Neuronal stem cell (in vitro differentiated cells): ENCODE data around the gene PLBD1. TPM values are rescaled to one million over a fixed set of nuclear protein-coding genes. Genes with fewer than 3 reads are reported as not detected.
A peak's percentile ranks its signal among the peaks of the same experiment; 100 is the strongest.

Experiments
- DNase-seq: peaks from one replicate; pipeline ENCODE4 v3.0.0-alpha.2; 2013; ENCODE audit warnings: low spot score
- H2AFZ ChIP-seq: one replicate; pipeline ENCODE4 v1.6.1; 2013; ENCODE audit warnings: mild to moderate bottlenecking, low read length, inconsistent platforms
- H2AK5ac ChIP-seq: 2 replicates; pipeline ENCODE4 v1.6.1; 2013; ENCODE audit warnings: low read depth, mild to moderate bottlenecking, inconsistent platforms, low read length, moderate library complexity, mixed read lengths
- H2BK120ac ChIP-seq: 2 replicates; pipeline ENCODE4 v1.6.1; 2013; ENCODE audit warnings: low read depth, mild to moderate bottlenecking, inconsistent platforms, low read length, moderate library complexity, mixed read lengths
- H2BK12ac ChIP-seq: one replicate; pipeline ENCODE4 v1.6.1; 2013; ENCODE audit warnings: low read length, inconsistent platforms
- H2BK15ac ChIP-seq: 2 replicates; pipeline ENCODE4 v1.6.1; 2013; ENCODE audit warnings: mild to moderate bottlenecking, low read length, inconsistent platforms, mixed read lengths
- H2BK5ac ChIP-seq: one replicate; pipeline ENCODE4 v1.6.1; 2013; ENCODE audit warnings: inconsistent platforms, mild to moderate bottlenecking, low read length, moderate library complexity
- H3K14ac ChIP-seq: one replicate; pipeline ENCODE4 v1.6.1; 2013; ENCODE audit warnings: low read length, inconsistent platforms
- H3K18ac ChIP-seq: 2 replicates; pipeline ENCODE4 v1.6.1; 2013; ENCODE audit warnings: low read length, inconsistent platforms
- H3K23ac ChIP-seq: 2 replicates; pipeline ENCODE4 v1.6.1; 2013; ENCODE audit warnings: low read depth, mild to moderate bottlenecking, mixed read lengths, low read length, inconsistent platforms; ENCODE audit not compliant: poor library complexity
- H3K27ac ChIP-seq: replicated peaks from 3 replicates; pipeline ENCODE4 v1.5.1; 2013; ENCODE audit warnings: low read length, inconsistent platforms
- H3K27me3 ChIP-seq, 3 experiments: 2 replicates each; pipeline ENCODE4 v1.6.1; 2013; ENCODE audit warnings: low read length in 3 of 3, mild to moderate bottlenecking in 2 of 3, inconsistent platforms in 1 of 3, low read depth in 1 of 3, mixed read lengths in 1 of 3, moderate library complexity in 1 of 3; ENCODE audit not compliant: control insufficient read depth in 3 of 3, insufficient read depth in 3 of 3
- H3K36me3 ChIP-seq, 2 donors: replicated peaks in 1 of 2; 2 replicates each; pipeline ENCODE4 v1.6.1; 2013; ENCODE audit warnings: low read length in 2 of 2; ENCODE audit not compliant: control insufficient read depth in 2 of 2, insufficient read depth in 2 of 2
- H3K4ac ChIP-seq: 2 replicates; pipeline ENCODE4 v1.6.1; 2013; ENCODE audit warnings: inconsistent platforms, mild to moderate bottlenecking, low read length, moderate library complexity
- H3K4me1 ChIP-seq, 2 donors: 1 replicate in 1 of 2; 2 replicates in 1 of 2; pipeline ENCODE4 v1.6.1; 2013; ENCODE audit warnings: low read length in 2 of 2, low read depth in 1 of 2; ENCODE audit not compliant: control insufficient read depth in 2 of 2, insufficient read depth in 1 of 2
- H3K4me2 ChIP-seq: one replicate; pipeline ENCODE4 v1.6.1; 2013; ENCODE audit warnings: mild to moderate bottlenecking, low read length, inconsistent platforms; ENCODE audit not compliant: insufficient read depth, poor library complexity, severe bottlenecking
- H3K4me3 ChIP-seq, 2 donors: 2 replicates each; pipeline ENCODE4 v1.5.1; 2013; ENCODE audit warnings: low read length in 2 of 2, mild to moderate bottlenecking in 2 of 2, inconsistent platforms in 1 of 2, moderate library complexity in 1 of 2
- H3K79me1 ChIP-seq: one replicate; pipeline ENCODE4 v1.6.1; 2013; ENCODE audit warnings: low read depth, mild to moderate bottlenecking, inconsistent platforms, low read length, moderate library complexity
- H3K9ac ChIP-seq: one replicate; pipeline ENCODE4 v1.6.1; 2013; ENCODE audit warnings: mild to moderate bottlenecking, low read depth, low read length, inconsistent platforms; ENCODE audit not compliant: poor library complexity
- H3K9me3 ChIP-seq, 2 donors: replicated peaks in 1 of 2; 2 replicates each; pipeline versions ENCODE3 to v1.6.1; 2013; ENCODE audit warnings: low read length in 2 of 2, mild to moderate bottlenecking in 2 of 2, inconsistent platforms in 1 of 2, low read depth in 1 of 2, mixed read lengths in 1 of 2, moderate library complexity in 1 of 2; ENCODE audit not compliant: control insufficient read depth in 2 of 2, insufficient read depth in 1 of 2
- H4K8ac ChIP-seq: one replicate; pipeline ENCODE4 v1.6.1; 2013; ENCODE audit warnings: low read depth, mild to moderate bottlenecking, inconsistent platforms, low read length, moderate library complexity
- H4K91ac ChIP-seq: one replicate; pipeline ENCODE4 v1.6.1; 2013; ENCODE audit warnings: low read length, low read depth, mild to moderate bottlenecking, inconsistent platforms; ENCODE audit not compliant: poor library complexity
- WGBS, 2 donors: extraction: QIAGEN DNeasy Blood & Tissue Kit; methylation state at CpG; one replicate each; pipeline ENCODE4 v1.1.7; 2013; ENCODE audit warnings: missing lambda C conversion rate in 2 of 2, mixed read lengths in 1 of 2; ENCODE audit not compliant: insufficient read length in 2 of 2, insufficient replicate concordance in 1 of 2; ENCODE audit errors: extremely low coverage in 2 of 2; 5-methylcytosine and 5-hydroxymethylcytosine counted together
- polyA plus RNA-seq, 2 experiments: library from polyadenylated mRNA; stranded (reverse); fragments of 200-250 nt; gene quantifications; one replicate each; pipeline ENCODE4 v1.2.3, GENCODE V29; 2013

The PLBD1 gene, protein sequence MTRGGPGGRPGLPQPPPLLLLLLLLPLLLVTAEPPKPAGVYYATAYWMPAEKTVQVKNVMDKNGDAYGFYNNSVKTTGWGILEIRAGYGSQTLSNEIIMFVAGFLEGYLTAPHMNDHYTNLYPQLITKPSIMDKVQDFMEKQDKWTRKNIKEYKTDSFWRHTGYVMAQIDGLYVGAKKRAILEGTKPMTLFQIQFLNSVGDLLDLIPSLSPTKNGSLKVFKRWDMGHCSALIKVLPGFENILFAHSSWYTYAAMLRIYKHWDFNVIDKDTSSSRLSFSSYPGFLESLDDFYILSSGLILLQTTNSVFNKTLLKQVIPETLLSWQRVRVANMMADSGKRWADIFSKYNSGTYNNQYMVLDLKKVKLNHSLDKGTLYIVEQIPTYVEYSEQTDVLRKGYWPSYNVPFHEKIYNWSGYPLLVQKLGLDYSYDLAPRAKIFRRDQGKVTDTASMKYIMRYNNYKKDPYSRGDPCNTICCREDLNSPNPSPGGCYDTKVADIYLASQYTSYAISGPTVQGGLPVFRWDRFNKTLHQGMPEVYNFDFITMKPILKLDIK
- polyA plus RNA-seq (2013, experiment 1 of 2) = 3.9 TPM
- 3.9 TPM for polyA plus RNA-seq (2013, experiment 2 of 2)

- WGBS, 2 donors = no CpG with 5 or more reads among the region's 76 CpGs
- H2BK120ac ChIP-seq = no peak within 1 kb of the TSS
- peak within 1 kb of the TSS; percentile 67 for H3K4me2 ChIP-seq
- H3K4me3 ChIP-seq = peak within 1 kb of the TSS; percentile 29 to 69
- peak within 1 kb of the TSS; percentile 88 for H3K18ac ChIP-seq
- H2BK12ac ChIP-seq = no peak within 1 kb of the TSS
- H2AFZ ChIP-seq = peak within 1 kb of the TSS; percentile 94
- peaks cover 0 to 4% of the 10 kb centered on the region in 2 donors for H3K9me3 ChIP-seq
- peak within 1 kb of the TSS; percentile 65 for H3K14ac ChIP-seq
- H4K8ac ChIP-seq = no peak within 1 kb of the TSS
- peaks cover 0 to 23% (median 6%) of the 10 kb centered on the region in 3 experiments for H3K27me3 ChIP-seq
- H3K4me1 ChIP-seq = peaks cover 0 to 1% of the 10 kb centered on the region in 2 donors
- no peak within 1 kb of the TSS for H3K27ac ChIP-seq
- H3K36me3 ChIP-seq = no peaks in the 10 kb centered on the region
- H2AK5ac ChIP-seq = no peak within 1 kb of the TSS
- H3K79me1 ChIP-seq = no peaks in the 10 kb centered on the region
- H3K4ac ChIP-seq = no peak within 1 kb of the TSS
- H2BK5ac ChIP-seq = no peak within 1 kb of the TSS
- H4K91ac ChIP-seq = no peak within 1 kb of the TSS
- peak within 1 kb of the TSS; percentile 33 for H3K9ac ChIP-seq
- DNase-seq = peak; percentile 39
- H3K23ac ChIP-seq = peak within 1 kb of the TSS; percentile 14
- peak within 1 kb of the TSS; percentile 25 for H2BK15ac ChIP-seq
Measured at GRCh38 chr12:14567351-14568162, at the start of gene PLBD1. Gene PLBD1, minus strand, starts transcription at chr12:14567883. Its CDS starts 187 bp downstream, at chr12:14567696.

DNA sequence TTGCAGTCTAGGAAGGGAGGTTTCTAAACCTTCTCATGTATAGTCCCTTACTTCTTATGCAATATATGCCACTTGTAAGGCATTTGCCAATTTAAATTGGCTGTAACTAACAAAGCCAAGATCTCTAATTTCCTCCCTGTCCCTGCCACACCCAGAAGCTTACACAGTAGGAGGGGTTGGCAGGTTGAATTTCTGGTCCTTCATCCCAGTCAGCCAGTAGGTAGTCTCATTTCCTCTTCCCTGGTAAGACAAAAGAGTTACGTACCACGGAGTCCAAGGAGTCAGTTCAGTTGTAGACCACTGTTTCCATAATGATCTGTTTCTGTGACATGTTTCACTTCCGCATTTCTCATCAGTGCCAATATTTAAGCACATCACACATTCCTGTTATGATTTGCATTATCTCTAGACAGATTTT is 47.0 kb upstream of the PLBD1 start:
- no peaks in the 10 kb centered on the region for H3K4me1 ChIP-seq
- WGBS, 2 donors = no CpG with 5 or more reads among the region's 3 CpGs
- H3K18ac ChIP-seq = no peak overlapping the region
- no peak overlapping the region for H3K9ac ChIP-seq
- no peak overlapping the region for H2BK5ac ChIP-seq
- no peak overlapping the region for H3K14ac ChIP-seq
- no peak overlapping the region for H4K8ac ChIP-seq
- H3K4me2 ChIP-seq = no peak overlapping the region
- no peak overlapping the region for H4K91ac ChIP-seq
- H3K4me3 ChIP-seq = no peak overlapping the region
- no peak overlapping the region for H2BK15ac ChIP-seq
- H3K79me1 ChIP-seq = no peaks in the 10 kb centered on the region
- no peaks in the 10 kb centered on the region for H3K36me3 ChIP-seq
- H3K4ac ChIP-seq = no peak overlapping the region
- no peak overlapping the region for H2AK5ac ChIP-seq
- no peak overlapping the region for H2BK12ac ChIP-seq
- H3K27me3 ChIP-seq = no peaks in the 10 kb centered on the region
- no peak overlapping the region for H3K27ac ChIP-seq
- no peak overlapping the region for H2AFZ ChIP-seq
- DNase-seq = no peak
- H3K23ac ChIP-seq = no peak overlapping the region
- no peak overlapping the region for H2BK120ac ChIP-seq
- H3K9me3 ChIP-seq = peaks cover 0 to 2% of the 10 kb centered on the region in 2 donors

- peaks cover 0 to 2% of the 10 kb centered on the region in 2 donors for H3K9me3 ChIP-seq
- H4K91ac ChIP-seq = no peak overlapping the region
- H2BK120ac ChIP-seq = no peak overlapping the region
- no peaks in the 10 kb centered on the region for H3K27me3 ChIP-seq
- no peak overlapping the region for H3K27ac ChIP-seq
- H3K36me3 ChIP-seq = no peaks in the 10 kb centered on the region
- no peak overlapping the region for H2AK5ac ChIP-seq
- H2BK5ac ChIP-seq = no peak overlapping the region
- H3K9ac ChIP-seq = no peak overlapping the region
- no peak overlapping the region for H3K4me2 ChIP-seq
- H4K8ac ChIP-seq = no peak overlapping the region
- no peak overlapping the region for H3K4me3 ChIP-seq
- no peak overlapping the region for H3K14ac ChIP-seq
- no peak overlapping the region for H3K23ac ChIP-seq
- H3K4ac ChIP-seq = no peak overlapping the region
- WGBS, 2 donors = no CpG with 5 or more reads among the region's 1 CpG
- H3K4me1 ChIP-seq = no peaks in the 10 kb centered on the region
- no peak for DNase-seq
- H3K18ac ChIP-seq = no peak overlapping the region
- no peak overlapping the region for H2BK15ac ChIP-seq
- no peak overlapping the region for H2AFZ ChIP-seq
- H3K79me1 ChIP-seq = no peaks in the 10 kb centered on the region
- no peak overlapping the region for H2BK12ac ChIP-seq
Measured at GRCh38 chr12:14613718-14614117, 46.0 kb upstream of the PLBD1 start.
